K562 (cell line): ENCODE results near the gene SURF4. TPM values are rescaled to one million over a fixed set of nuclear protein-coding genes. Genes with fewer than 3 reads are reported as not detected.

Experiments used
- ARID4B ChIP-seq: sonication (generic); formaldehyde crosslinking; IDR thresholded peaks from 2 replicates; pipeline ENCODE4 v1.8.0; 2022; ENCODE audit warnings: mild to moderate bottlenecking, missing genetic modification reagents
- ATF4 ChIP-seq: fragments of 450-650 bp; formaldehyde crosslinking; IDR thresholded peaks from 2 replicates; pipeline ENCODE4 v1.4.0; 2022; ENCODE audit warnings: mild to moderate bottlenecking, moderate library complexity
- CBFA2T2 ChIP-seq: fragments of 450-650 bp; conservative IDR thresholded peaks from 2 replicates; pipeline ENCODE4 v1.6.1; 2017; ENCODE audit warnings: mild to moderate bottlenecking
- CHD1 ChIP-seq: fragments of 200-600 bp; sonication (generic); IDR thresholded peaks from one replicate; pipeline ENCODE4 v1.6.1; 2012; ENCODE audit warnings: mild to moderate bottlenecking, moderate library complexity, low read length, inconsistent platforms
- ELF4 ChIP-seq: fragments of 450-650 bp; formaldehyde crosslinking; IDR thresholded peaks from 2 replicates; pipeline ENCODE4 v1.4.0; 2022; ENCODE audit warnings: missing genetic modification characterization
- HDAC1 ChIP-seq, 2 experiments: fragments of 450-650 bp; IDR thresholded peaks; 2 replicates each; pipeline ENCODE4 v1.6.1; 2016 to 2017; ENCODE audit warnings: inconsistent platforms in 1 of 2, mild to moderate bottlenecking in 1 of 2, moderate library complexity in 1 of 2
- ILF3 ChIP-seq: fragments of 450-650 bp; IDR thresholded peaks from 2 replicates; pipeline ENCODE4 v1.6.1; 2018; ENCODE audit warnings: antibody characterized with exemption, mild to moderate bottlenecking, moderate library complexity, borderline replicate concordance
- NFE2 ChIP-seq: IDR thresholded peaks from 2 replicates; pipeline ENCODE4 v1.6.1; 2014; ENCODE audit warnings: antibody characterized with exemption, low read depth
- OTX1 ChIP-seq: fragments of 450-650 bp; formaldehyde crosslinking; IDR thresholded peaks from 2 replicates; pipeline ENCODE4 v1.4.0; 2022; ENCODE audit warnings: mild to moderate bottlenecking
- POLR2A ChIP-seq: fragments of 450-650 bp; conservative IDR thresholded peaks from 2 replicates; pipeline ENCODE4 v1.6.1; 2016
- SIRT6 ChIP-seq: IDR thresholded peaks from one replicate; pipeline ENCODE4 v1.6.1; 2012; ENCODE audit warnings: low read depth, mild to moderate bottlenecking, control low read depth, inconsistent platforms, low read length, moderate library complexity
- TOE1 ChIP-seq, 2 experiments: fragments of 450-650 bp in 1 of 2; sonication (generic) in 1 of 2; formaldehyde crosslinking in 1 of 2; IDR thresholded peaks; 2 replicates each; pipeline versions ENCODE4 v1.7.1 to v1.8.0; 2016 to 2022; ENCODE audit warnings: borderline replicate concordance in 2 of 2, mild to moderate bottlenecking in 2 of 2, antibody characterized with exemption in 1 of 2, inconsistent platforms in 1 of 2, low read depth in 1 of 2, missing genetic modification reagents in 1 of 2, moderate library complexity in 1 of 2
- ZNF444 ChIP-seq: fragments of 250-450 bp; sonication (Bioruptor Pico); IDR thresholded peaks from 2 replicates; pipeline ENCODE4 v1.4.0; 2020; ENCODE audit warnings: mild to moderate bottlenecking, moderate library complexity
- polyA plus RNA-seq, 8 experiments: library from polyadenylated mRNA; depleted of rRNA in 4 of 8; stranded (reverse) in 5 of 8; unstranded in 3 of 8; fragments of >200 nt; fragmentation: Nextera tagmentation in 2 of 8; fragmentation: Illumina TruSeq in 1 of 8; extraction: Ambion mirVana in 2 of 8; extraction: Trizol in 1 of 8; gene quantifications; 2 replicates each; pipeline versions ENCODE4 v1.2.1 to v1.2.3, GENCODE V29; 2011 to 2014; ENCODE audit warnings: inconsistent platforms in 1 of 8, missing spikeins in 1 of 8
- total RNA-seq, 7 experiments: library from RNA; depleted of rRNA in 6 of 7; stranded (reverse); fragments of >200 nt in 6 of 7; fragmentation: Illumina TruSeq in 2 of 7; extraction: Trizol in 2 of 7; gene quantifications; 2 replicates each; pipeline versions ENCODE4 v1.2.1 to v1.2.3, GENCODE V29; 2011 to 2021; ENCODE audit warnings: low replicate concordance in 1 of 7
- TF ChIP-seq, protein P1 (sequence below): sonication (generic); formaldehyde crosslinking; IDR thresholded peaks from 2 replicates; pipeline ENCODE4 v1.9.0; 2022; ENCODE audit warnings: mild to moderate bottlenecking, missing genetic modification reagents
- TF ChIP-seq, protein P2 (sequence below): sonication (generic); formaldehyde crosslinking; IDR thresholded peaks from 2 replicates; pipeline ENCODE4 v1.8.0; 2022; ENCODE audit warnings: mild to moderate bottlenecking, missing genetic modification reagents
- TF ChIP-seq, protein P3 (sequence below): fragments of 450-650 bp; formaldehyde crosslinking; IDR thresholded peaks from 2 replicates; pipeline ENCODE4 v1.4.0; 2022; ENCODE audit warnings: missing genetic modification characterization

SURF4 gene
- total and polyA plus RNA-seq, 9 of the 15 experiments (the other 6 are each of a cell fraction or from before 2014, with no cell fraction given), result 8.4 to 176 (median 130) TPM

- TF ChIP-seq, protein P1, sequence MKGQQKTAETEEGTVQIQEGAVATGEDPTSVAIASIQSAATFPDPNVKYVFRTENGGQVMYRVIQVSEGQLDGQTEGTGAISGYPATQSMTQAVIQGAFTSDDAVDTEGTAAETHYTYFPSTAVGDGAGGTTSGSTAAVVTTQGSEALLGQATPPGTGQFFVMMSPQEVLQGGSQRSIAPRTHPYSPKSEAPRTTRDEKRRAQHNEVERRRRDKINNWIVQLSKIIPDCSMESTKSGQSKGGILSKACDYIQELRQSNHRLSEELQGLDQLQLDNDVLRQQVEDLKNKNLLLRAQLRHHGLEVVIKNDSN (CRISPR knock-in tag), result 0 out of 2 replicates have a peak, but pooled peaks have one; percentile 22
- 0 out of 4 replicates have a peak, but pooled peaks of 1 of the 2 experiments have one; percentile 8 for TF ChIP-seq HDAC1 (IDR thresholded peaks at IDR 0.05)
- 0 out of 2 replicates have a peak, but pooled peaks have one; percentile 23 for TF ChIP-seq ARID4B
- TF ChIP-seq, protein P2, sequence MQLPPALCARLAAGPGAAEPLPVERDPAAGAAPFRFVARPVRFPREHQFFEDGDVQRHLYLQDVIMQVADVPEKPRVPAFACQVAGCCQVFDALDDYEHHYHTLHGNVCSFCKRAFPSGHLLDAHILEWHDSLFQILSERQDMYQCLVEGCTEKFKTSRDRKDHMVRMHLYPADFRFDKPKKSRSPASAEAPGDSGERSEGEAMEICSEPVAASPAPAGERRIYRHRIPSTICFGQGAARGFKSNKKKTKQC (CRISPR knock-in tag), result 0 out of 2 replicates have a peak, but pooled peaks have one; percentile 2
- TF ChIP-seq TOE1 (IDR thresholded peaks at IDR 0.05; ENCODE audit: borderline replicate concordance), result 0 out of 2 replicates have a peak, but pooled peaks have one; percentile 8
- no peak for TF ChIP-seq TOE1 (CRISPR knock-in tag; IDR thresholded peaks at IDR 0.05; ENCODE audit: borderline replicate concordance, low read depth)
- TF ChIP-seq, protein P3, sequence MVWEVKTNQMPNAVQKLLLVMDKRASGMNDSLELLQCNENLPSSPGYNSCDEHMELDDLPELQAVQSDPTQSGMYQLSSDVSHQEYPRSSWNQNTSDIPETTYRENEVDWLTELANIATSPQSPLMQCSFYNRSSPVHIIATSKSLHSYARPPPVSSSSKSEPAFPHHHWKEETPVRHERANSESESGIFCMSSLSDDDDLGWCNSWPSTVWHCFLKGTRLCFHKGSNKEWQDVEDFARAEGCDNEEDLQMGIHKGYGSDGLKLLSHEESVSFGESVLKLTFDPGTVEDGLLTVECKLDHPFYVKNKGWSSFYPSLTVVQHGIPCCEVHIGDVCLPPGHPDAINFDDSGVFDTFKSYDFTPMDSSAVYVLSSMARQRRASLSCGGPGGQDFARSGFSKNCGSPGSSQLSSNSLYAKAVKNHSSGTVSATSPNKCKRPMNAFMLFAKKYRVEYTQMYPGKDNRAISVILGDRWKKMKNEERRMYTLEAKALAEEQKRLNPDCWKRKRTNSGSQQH (CRISPR knock-in tag), result 0 out of 2 replicates have a peak, but pooled peaks have one; percentile 60
- TF ChIP-seq ZNF444 (CRISPR knock-in tag), result 0 out of 2 replicates have a peak, but pooled peaks have one; percentile 27
- 0 out of 2 replicates have a peak, but pooled peaks have one; percentile 28 for TF ChIP-seq ATF4 (CRISPR knock-in tag)
- TF ChIP-seq POLR2A, result peak; percentile 15; the same call in 1 of the 2 replicates
- TF ChIP-seq OTX1 (CRISPR knock-in tag), result 0 out of 2 replicates have a peak, but pooled peaks have one; percentile 27
- peak; percentile 51; the same call in 1 of the 2 replicates for TF ChIP-seq ILF3
- TF ChIP-seq SIRT6, result no peak
- peak; percentile 82 for TF ChIP-seq CHD1
- TF ChIP-seq CBFA2T2, result no peak
- TF ChIP-seq ELF4 (CRISPR knock-in tag), result 0 out of 2 replicates have a peak, but pooled peaks have one; percentile 63
- TF ChIP-seq NFE2, result no peak
These were observed 26.9 kb downstream of the SURF4 start (continued) for GRCh38 chr9:133348718-133349573.
